Stimulated activated naive B cell treated with anti-CD40 and anti-IgM and Interleukin-4, amounts not matched to agents 10 μg/mL and 1 μg/mL and 100 μg/mL, for 72 hours (primary cell): Measurements from ENCODE around the gene PRIMPOL.
"Not testable (repeated sequence)": the region's sequence is repeated elsewhere in the genome, so short reads cannot be mapped to it uniquely, and the experiment has no call there.

Source experiments
- ATAC-seq, 2 donors: fragments of 150-1000 bp; cut with Tn5 transposase; replicated peaks; 2 replicates each; pipeline ENCODE4 v1.10.0; 2021; ENCODE audit warnings: moderate library complexity in 1 of 2
- DNase-seq: peaks from one replicate; pipeline ENCODE4 v3.0.0; 2021
- H3K27ac Mint-ChIP-seq: one replicate; pipeline ENCODE4 v1.8.0; 2022; ENCODE audit warnings: mild to moderate bottlenecking, mixed read lengths
- H3K27me3 Mint-ChIP-seq, 2 donors: one replicate each; pipeline ENCODE4 v1.8.0; 2022; ENCODE audit warnings: mixed read lengths in 2 of 2
- H3K36me3 Mint-ChIP-seq, 2 donors: one replicate each; pipeline ENCODE4 v1.8.0; 2022; ENCODE audit warnings: mixed read lengths in 2 of 2, mild to moderate bottlenecking in 1 of 2
- H3K4me1 Mint-ChIP-seq, 2 donors: one replicate each; pipeline ENCODE4 v1.8.0; 2022; ENCODE audit warnings: mixed read lengths in 2 of 2, mild to moderate bottlenecking in 1 of 2
- H3K4me3 Mint-ChIP-seq, 2 donors: one replicate each; pipeline ENCODE4 v1.8.0; 2022; ENCODE audit warnings: mild to moderate bottlenecking in 2 of 2, mixed read lengths in 2 of 2, moderate library complexity in 1 of 2
- H3K9me3 Mint-ChIP-seq, 2 donors: one replicate each; pipeline ENCODE4 v1.8.0; 2022; ENCODE audit warnings: mixed read lengths in 2 of 2, mild to moderate bottlenecking in 1 of 2

PRIMPOL gene

GRCh38 chr4:184624504-184624903 is 25.0 kb upstream of the PRIMPOL start:
- peaks cover 31 to 66% of the 10 kb centered on the region in 2 donors for H3K36me3 Mint-ChIP-seq
- DNase-seq, ATAC-seq, H3K4me3 Mint-ChIP-seq, H3K9me3 Mint-ChIP-seq, H3K27me3 Mint-ChIP-seq: not testable (repeated sequence)
- H3K27ac Mint-ChIP-seq = peak overlapping the region; percentile 21
- peaks cover 8 to 15% of the 10 kb centered on the region in 2 donors for H3K4me1 Mint-ChIP-seq

GRCh38 chr4:184624972-184625554 is 24.5 kb upstream of the PRIMPOL start:
- Mint-ChIP-seq H3K4me3 (no peak overlapping the region), H3K27ac (peak overlapping the region; percentile 21), H3K27me3 (no peaks in the 10 kb centered on the region), H3K4me1 (peaks cover 8 to 13% of the 10 kb centered on the region in 2 donors), H3K36me3 (peaks cover 34 to 70% of the 10 kb centered on the region in 2 donors), H3K9me3 (no peaks in the 10 kb centered on the region)
- ATAC-seq = no peak
- DNase-seq = no peak

GRCh38 chr4:184625783-184626596 is 23.5 kb upstream of the PRIMPOL start:
- H3K27me3 Mint-ChIP-seq, H3K9me3 Mint-ChIP-seq, DNase-seq, ATAC-seq, H3K4me1 Mint-ChIP-seq: not testable (repeated sequence)
- H3K27ac Mint-ChIP-seq = peak overlapping the region; percentile 14
- H3K4me3 Mint-ChIP-seq = peak overlapping the region; percentile 0 to 4
- H3K36me3 Mint-ChIP-seq = peaks cover 38 to 72% of the 10 kb centered on the region in 2 donors

- DNase-seq (no peak), ATAC-seq (no peak)
- H3K27ac Mint-ChIP-seq = no peak overlapping the region
- H3K4me1 Mint-ChIP-seq = no peaks in the 10 kb centered on the region
- H3K27me3 Mint-ChIP-seq = no peaks in the 10 kb centered on the region
- no peaks in the 10 kb centered on the region for H3K9me3 Mint-ChIP-seq
- no peak overlapping the region for H3K4me3 Mint-ChIP-seq
- peaks cover 41 to 76% of the 10 kb centered on the region in 2 donors for H3K36me3 Mint-ChIP-seq
These were observed 21.4 kb upstream of the PRIMPOL start for GRCh38 chr4:184628103-184628502.

GRCh38 chr4:184632842-184633241 is 16.7 kb upstream of the PRIMPOL start:
- H3K4me1 Mint-ChIP-seq = no peaks in the 10 kb centered on the region
- no peak for ATAC-seq
- H3K36me3 Mint-ChIP-seq = peaks cover 34 to 54% of the 10 kb centered on the region in 2 donors
- DNase-seq = no peak
- H3K27me3 Mint-ChIP-seq = no peaks in the 10 kb centered on the region
- no peak overlapping the region for H3K27ac Mint-ChIP-seq
- H3K4me3 Mint-ChIP-seq = no peak overlapping the region
- no peaks in the 10 kb centered on the region for H3K9me3 Mint-ChIP-seq

- H3K36me3 Mint-ChIP-seq = peaks cover 34 to 43% of the 10 kb centered on the region in 2 donors
- ATAC-seq = no peak
- no peak overlapping the region for H3K4me3 Mint-ChIP-seq
- H3K27me3 Mint-ChIP-seq = no peaks in the 10 kb centered on the region
- H3K9me3 Mint-ChIP-seq = no peaks in the 10 kb centered on the region
- peaks cover 6 to 16% of the 10 kb centered on the region in 2 donors for H3K4me1 Mint-ChIP-seq
- no peak for DNase-seq
- H3K27ac Mint-ChIP-seq = no peak overlapping the region
These were observed 14.2 kb upstream of the PRIMPOL start for GRCh38 chr4:184635381-184635780.

GRCh38 chr4:184636144-184636543 is 13.4 kb upstream of the PRIMPOL start:
- Mint-ChIP-seq H3K4me1 (peaks cover 7 to 21% of the 10 kb centered on the region in 2 donors), H3K4me3 (no peak overlapping the region), H3K36me3 (peaks cover 33 to 43% of the 10 kb centered on the region in 2 donors), H3K27ac (no peak overlapping the region), H3K9me3 (no peaks in the 10 kb centered on the region), H3K27me3 (no peaks in the 10 kb centered on the region)
- ATAC-seq = no peak
- DNase-seq = no peak

GRCh38 chr4:184636897-184637296 is 12.6 kb upstream of the PRIMPOL start:
- ATAC-seq (no peak), DNase-seq (no peak)
- H3K4me1 Mint-ChIP-seq = peaks cover 7 to 29% of the 10 kb centered on the region in 2 donors
- H3K9me3 Mint-ChIP-seq = no peaks in the 10 kb centered on the region
- no peak overlapping the region for H3K4me3 Mint-ChIP-seq
- H3K36me3 Mint-ChIP-seq = peaks cover 30 to 44% of the 10 kb centered on the region in 2 donors
- no peak overlapping the region for H3K27ac Mint-ChIP-seq
- no peaks in the 10 kb centered on the region for H3K27me3 Mint-ChIP-seq

- H3K4me1 Mint-ChIP-seq = peaks cover 12 to 30% of the 10 kb centered on the region in 2 donors
These were observed 8.5 kb upstream of the PRIMPOL start for GRCh38 chr4:184641022-184641421.

GRCh38 chr4:184641451-184641850 is 8.1 kb upstream of the PRIMPOL start:
- DNase-seq (no peak), ATAC-seq (no peak)
- peaks cover 15 to 34% of the 10 kb centered on the region in 2 donors for H3K4me1 Mint-ChIP-seq

More at GRCh38 chr4:184641022-184641421, 8.5 kb upstream of the PRIMPOL start:
- Mint-ChIP-seq H3K27me3 (no peaks in the 10 kb centered on the region), H3K36me3 (peaks cover 20 to 35% of the 10 kb centered on the region in 2 donors), H3K9me3 (no peaks in the 10 kb centered on the region), H3K27ac (no peak overlapping the region), H3K4me3 (no peak overlapping the region)
- no peak for DNase-seq
- ATAC-seq = no peak

GRCh38 chr4:184643731-184644130 is 5.8 kb upstream of the PRIMPOL start:
- peaks cover 28 to 51% of the 10 kb centered on the region in 2 donors for H3K4me1 Mint-ChIP-seq
- no peaks in the 10 kb centered on the region for H3K9me3 Mint-ChIP-seq
- no peak overlapping the region for H3K27ac Mint-ChIP-seq
- H3K4me3 Mint-ChIP-seq = no peak overlapping the region
- H3K27me3 Mint-ChIP-seq = no peaks in the 10 kb centered on the region
- DNase-seq = no peak
- peaks cover 26 to 46% of the 10 kb centered on the region in 2 donors for H3K36me3 Mint-ChIP-seq
- ATAC-seq = no peak

More at GRCh38 chr4:184641451-184641850, 8.1 kb upstream of the PRIMPOL start:
- H3K4me3 Mint-ChIP-seq = no peak overlapping the region
- peaks cover 16 to 38% of the 10 kb centered on the region in 2 donors for H3K36me3 Mint-ChIP-seq
- no peaks in the 10 kb centered on the region for H3K9me3 Mint-ChIP-seq
- no peaks in the 10 kb centered on the region for H3K27me3 Mint-ChIP-seq
- no peak overlapping the region for H3K27ac Mint-ChIP-seq

GRCh38 chr4:184644553-184645307 is 4.8 kb upstream of the PRIMPOL start:
- DNase-seq = no peak
- Mint-ChIP-seq H3K9me3 (no peaks in the 10 kb centered on the region), H3K36me3 (peaks cover 19 to 41% of the 10 kb centered on the region in 2 donors), H3K27me3 (no peaks in the 10 kb centered on the region), H3K4me1 (peaks cover 24 to 42% of the 10 kb centered on the region in 2 donors), H3K4me3 (no peak overlapping the region), H3K27ac (no peak overlapping the region)
- no peak for ATAC-seq

GRCh38 chr4:184645904-184646610 is 3.5 kb upstream of the PRIMPOL start:
- Mint-ChIP-seq H3K4me1 (peaks cover 26 to 41% of the 10 kb centered on the region in 2 donors), H3K9me3 (no peaks in the 10 kb centered on the region), H3K36me3 (peaks cover 19 to 34% of the 10 kb centered on the region in 2 donors), H3K27me3 (no peaks in the 10 kb centered on the region), H3K4me3 (no peak overlapping the region), H3K27ac (no peak overlapping the region)
- ATAC-seq = no peak
- no peak for DNase-seq
